Lower lobe of right lung (tissue), 2 donors: ENCODE data around the gene PPEF1. TPM values are rescaled to one million over a fixed set of nuclear protein-coding genes. Genes with fewer than 3 reads are reported as not detected.
"Not testable (repeated sequence)": the region's sequence is repeated elsewhere in the genome, so short reads cannot be mapped to it uniquely, and the experiment has no call there.

ENCODE experiments used
- ATAC-seq, 2 donors: fragments of 200-7000 bp; cut with Tn5 transposase; one replicate each; pipeline ENCODE4 v1.9.1; 2020 to 2022; ENCODE audit warnings: mild to moderate bottlenecking in 2 of 2, moderate library complexity in 2 of 2
- DNase-seq: peaks from one replicate; pipeline ENCODE4 v3.0.0-alpha.2; 2020
- H3K27ac ChIP-seq: fragments of 200-600 bp; one replicate; pipeline ENCODE4 v1.8.0; 2022
- H3K27me3 ChIP-seq: fragments of 200-600 bp; one replicate; pipeline ENCODE4 v1.8.0; 2022; ENCODE audit warnings: low read depth
- H3K36me3 ChIP-seq: fragments of 200-600 bp; one replicate; pipeline ENCODE4 v1.8.0; 2022; ENCODE audit warnings: mild to moderate bottlenecking
- H3K4me1 ChIP-seq: fragments of 200-600 bp; one replicate; pipeline ENCODE4 v1.8.0; 2022
- H3K4me3 ChIP-seq: fragments of 200-600 bp; one replicate; pipeline ENCODE4 v1.8.0; 2022; ENCODE audit warnings: mild to moderate bottlenecking
- H3K9me3 ChIP-seq: fragments of 200-600 bp; one replicate; pipeline ENCODE4 v1.8.0; 2022
- intact Hi-C: fragments of 100-400 bp; cut with DNase I; formaldehyde crosslinking; loops from one replicate; pipeline ENCODE4 v1.11.0; 2022
- total RNA-seq: library from RNA; stranded (reverse); fragmentation: NEBNext Ultra II Directional; extraction: Animal tissue kit (Norgen Biotek cat#: 25700); gene quantifications from one replicate; pipeline ENCODE4 v1.2.1, GENCODE V29; 2021
- TF ChIP-seq, protein P1 (sequence below): fragments of 200-600 bp; IDR thresholded peaks from one replicate; pipeline ENCODE4 v1.8.0; 2022; ENCODE audit warnings: antibody characterized with exemption, mild to moderate bottlenecking
- donor health status: DM: no; HTN: yes; CAD: no; lungs with severe emphysema.

PPEF1 gene
- total RNA-seq, 1 donor from 2014 or later = 0.71 TPM

DNA sequence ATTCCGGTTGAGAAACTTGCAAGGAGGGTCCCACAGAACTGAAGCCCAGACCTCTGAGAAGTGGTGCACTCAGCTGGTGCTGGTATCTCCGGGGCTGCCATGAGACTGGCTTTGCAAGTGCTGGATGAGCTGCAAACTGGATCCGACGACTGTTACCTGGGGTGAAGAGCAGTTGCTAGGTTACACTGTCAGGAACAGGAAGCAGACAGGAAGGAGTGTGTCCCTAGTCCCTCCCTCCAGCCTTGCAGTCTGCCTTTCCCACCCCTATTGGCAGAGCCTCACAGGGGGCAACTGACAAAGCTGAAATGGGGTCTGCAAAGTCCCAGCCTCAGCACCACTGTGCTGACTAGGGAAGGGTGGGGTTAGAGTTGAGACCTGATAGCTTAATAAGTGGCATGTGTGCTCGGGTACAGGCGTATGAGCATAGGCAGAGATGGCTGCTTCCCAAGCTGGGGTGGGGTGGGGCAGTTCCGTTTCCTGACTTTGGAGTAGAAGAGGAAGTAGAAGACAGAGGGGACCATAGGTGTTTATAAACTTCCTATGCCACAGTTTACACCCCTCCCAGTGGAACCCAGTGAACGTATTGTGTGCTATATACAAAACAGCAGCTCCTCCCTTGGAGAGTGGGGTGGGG is 18.0 kb downstream of the PPEF1 start:
- Histone ChIP-seq H3K27me3 (no peaks in the 10 kb centered on the region), H3K36me3 (no peaks in the 10 kb centered on the region), H3K4me3 (no peak overlapping the region), H3K9me3 (no peaks in the 10 kb centered on the region), H3K27ac (peak overlapping the region; percentile 41), H3K4me1 (no peaks in the 10 kb centered on the region)
- DNase-seq (no peak), ATAC-seq (peak; percentile 11 to 26)
- intact Hi-C loops = no loop called here
- TF ChIP-seq, protein P1, sequence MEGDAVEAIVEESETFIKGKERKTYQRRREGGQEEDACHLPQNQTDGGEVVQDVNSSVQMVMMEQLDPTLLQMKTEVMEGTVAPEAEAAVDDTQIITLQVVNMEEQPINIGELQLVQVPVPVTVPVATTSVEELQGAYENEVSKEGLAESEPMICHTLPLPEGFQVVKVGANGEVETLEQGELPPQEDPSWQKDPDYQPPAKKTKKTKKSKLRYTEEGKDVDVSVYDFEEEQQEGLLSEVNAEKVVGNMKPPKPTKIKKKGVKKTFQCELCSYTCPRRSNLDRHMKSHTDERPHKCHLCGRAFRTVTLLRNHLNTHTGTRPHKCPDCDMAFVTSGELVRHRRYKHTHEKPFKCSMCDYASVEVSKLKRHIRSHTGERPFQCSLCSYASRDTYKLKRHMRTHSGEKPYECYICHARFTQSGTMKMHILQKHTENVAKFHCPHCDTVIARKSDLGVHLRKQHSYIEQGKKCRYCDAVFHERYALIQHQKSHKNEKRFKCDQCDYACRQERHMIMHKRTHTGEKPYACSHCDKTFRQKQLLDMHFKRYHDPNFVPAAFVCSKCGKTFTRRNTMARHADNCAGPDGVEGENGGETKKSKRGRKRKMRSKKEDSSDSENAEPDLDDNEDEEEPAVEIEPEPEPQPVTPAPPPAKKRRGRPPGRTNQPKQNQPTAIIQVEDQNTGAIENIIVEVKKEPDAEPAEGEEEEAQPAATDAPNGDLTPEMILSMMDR = no peak

DNA sequence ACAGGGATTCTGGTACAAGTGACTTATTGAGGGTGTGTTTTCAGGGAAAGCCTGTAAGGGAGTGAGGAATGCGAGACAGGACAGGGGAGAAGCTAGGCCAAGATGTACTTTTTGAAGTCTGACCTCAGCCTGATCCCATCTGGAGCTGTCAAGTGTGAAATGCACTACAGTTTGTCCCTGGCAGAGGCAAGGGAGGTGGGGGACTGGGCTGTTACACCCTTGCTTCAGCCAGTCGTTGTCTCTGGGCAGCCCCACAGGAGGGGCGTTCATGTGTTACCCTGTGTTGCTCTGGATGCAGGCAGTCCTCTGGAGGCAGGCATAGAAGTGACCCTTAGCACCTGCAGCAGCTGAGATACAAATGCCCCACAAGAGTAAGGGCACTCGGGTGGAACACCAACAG is 25.8 kb downstream of the PPEF1 start:
- intact Hi-C loops = no loop called here
- ATAC-seq (no peak), DNase-seq (no peak)
- TF ChIP-seq, protein P1 = no peak
- H3K27me3 ChIP-seq = no peaks in the 10 kb centered on the region
- no peaks in the 10 kb centered on the region for H3K4me1 ChIP-seq
- no peak overlapping the region for H3K27ac ChIP-seq
- no peaks in the 10 kb centered on the region for H3K36me3 ChIP-seq
- no peaks in the 10 kb centered on the region for H3K9me3 ChIP-seq
- H3K4me3 ChIP-seq = no peak overlapping the region

DNA sequence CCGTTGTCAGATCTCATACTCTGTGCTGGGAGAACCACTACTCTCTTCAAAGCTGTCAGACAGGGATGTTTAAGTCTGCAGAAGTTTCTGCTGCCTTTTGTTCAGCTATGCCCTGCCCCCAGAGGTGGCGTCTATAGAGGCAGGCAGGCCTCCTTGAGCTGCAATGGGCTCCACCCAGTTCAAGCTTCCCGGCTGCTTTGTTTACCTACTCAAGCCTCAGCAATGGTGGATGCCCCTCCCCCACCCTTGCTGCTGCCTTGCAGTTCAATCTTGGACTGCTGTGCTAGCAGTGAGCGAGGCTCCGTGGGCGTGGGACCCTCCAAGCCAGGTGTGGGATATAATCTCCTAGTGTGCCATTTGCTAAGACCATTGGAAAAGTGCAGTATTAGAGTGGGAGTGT is 32.2 kb downstream of the PPEF1 start:
- H3K4me1 ChIP-seq, H3K36me3 ChIP-seq, ATAC-seq, intact Hi-C loops, H3K9me3 ChIP-seq, H3K27me3 ChIP-seq, H3K4me3 ChIP-seq, H3K27ac ChIP-seq: not testable (repeated sequence)
- DNase-seq = peak; percentile 44

DNA sequence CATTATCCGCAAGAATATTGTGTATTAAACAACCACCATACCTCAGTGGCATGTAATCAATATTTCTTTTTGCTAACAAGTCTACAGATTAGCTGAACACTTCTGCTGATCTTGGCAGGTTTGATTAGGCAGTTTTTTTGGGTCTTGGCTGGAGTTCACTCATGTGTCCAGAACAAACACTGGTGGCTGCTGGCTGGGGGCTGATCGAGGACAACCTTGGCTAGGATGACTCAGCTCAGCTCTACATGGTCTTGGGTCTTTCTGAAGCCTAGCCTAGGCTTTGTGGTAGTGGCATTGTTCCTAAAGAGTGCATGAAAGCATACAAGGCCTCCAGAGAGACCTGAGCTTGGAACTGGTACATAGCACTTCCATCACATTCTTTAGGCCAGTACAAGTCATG is 41.1 kb downstream of the PPEF1 start:
- Histone ChIP-seq H3K9me3 (no peaks in the 10 kb centered on the region), H3K4me1 (no peaks in the 10 kb centered on the region), H3K27ac (no peak overlapping the region), H3K4me3 (no peak overlapping the region), H3K36me3 (no peaks in the 10 kb centered on the region), H3K27me3 (no peaks in the 10 kb centered on the region)
- intact Hi-C loops = no loop called here
- TF ChIP-seq, protein P1 = no peak
- DNase-seq = no peak
- no peak for ATAC-seq

DNA sequence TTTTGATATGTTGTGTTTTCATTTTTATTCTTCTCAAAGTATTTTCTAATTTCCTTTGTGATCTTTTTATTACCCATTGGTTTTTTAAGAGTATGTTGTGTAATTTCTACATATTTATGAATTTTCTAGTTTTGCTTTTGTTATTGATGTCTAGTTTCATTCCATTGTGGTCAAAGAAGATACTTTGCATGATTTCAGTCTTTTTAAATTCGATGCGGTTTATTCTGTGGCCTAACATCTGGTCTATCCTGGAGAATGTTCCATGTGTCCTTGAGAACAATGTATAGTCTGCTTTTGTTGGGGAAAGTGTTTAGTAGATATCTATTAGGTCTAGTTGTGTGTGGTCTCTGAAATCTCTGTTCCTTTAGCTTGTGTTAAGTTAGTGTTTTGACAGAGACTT is 46.2 kb downstream of the PPEF1 start:
- Histone ChIP-seq H3K4me3 (no peak overlapping the region), H3K36me3 (no peaks in the 10 kb centered on the region), H3K9me3 (no peaks in the 10 kb centered on the region), H3K4me1 (no peaks in the 10 kb centered on the region), H3K27ac (no peak overlapping the region), H3K27me3 (no peaks in the 10 kb centered on the region)
- DNase-seq = no peak
- intact Hi-C loops = no loop called here
- TF ChIP-seq, protein P1 = no peak
- ATAC-seq = no peak

DNA sequence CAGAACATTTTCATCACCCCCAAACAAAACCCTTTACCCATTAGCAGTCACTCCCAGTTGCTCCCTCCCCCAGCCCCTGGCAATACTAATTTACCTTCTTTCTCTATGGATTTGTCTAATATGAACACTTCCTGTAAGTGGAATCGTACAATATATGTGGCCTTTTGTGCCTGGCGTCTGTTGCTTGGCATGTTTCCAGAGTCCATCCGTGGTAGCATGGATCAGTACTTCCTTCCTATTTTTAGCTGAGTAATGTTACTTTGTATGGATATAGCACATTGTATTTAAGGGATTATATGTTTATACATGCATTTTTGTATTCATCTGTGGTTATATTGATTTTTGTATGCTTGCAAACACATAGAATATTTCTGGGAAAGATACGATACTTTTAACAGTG is 48.2 kb downstream of the PPEF1 start:
- Histone ChIP-seq H3K27ac (no peak overlapping the region), H3K27me3 (no peaks in the 10 kb centered on the region), H3K4me1 (no peaks in the 10 kb centered on the region), H3K9me3 (no peaks in the 10 kb centered on the region), H3K36me3 (no peaks in the 10 kb centered on the region), H3K4me3 (no peak overlapping the region)
- ATAC-seq (no peak), DNase-seq (no peak)
- TF ChIP-seq, protein P1 = no peak
- intact Hi-C loops = no loop called here
